OCI-LY7 (cell line): Measurements from ENCODE around the gene STXBP6. TPM values are rescaled to one million over a fixed set of nuclear protein-coding genes. Genes with fewer than 3 reads are reported as not detected.

ENCODE experiments used
- BruUV-seq: library from RNA; stranded (reverse); fragments of 400-500 nt; replicated peaks from 2 replicates; lab custom pipeline; 2021; lab: Mats Ljungman, UMichigan
- CTCF ChIA-PET: fragments of 300-600 bp; sonication (Branson Sonifier 250); formaldehyde crosslinking; loops from one replicate; lab custom pipeline; 2022; ENCODE audit warnings: antibody characterized with exemption; ENCODE audit not compliant: unreplicated experiment; lab: Charles Lee
- POLR2A ChIA-PET: fragments of 300-600 bp; sonication (Branson Sonifier 250); formaldehyde crosslinking; loops from one replicate; lab custom pipeline; 2022; ENCODE audit warnings: antibody characterized with exemption; lab: Charles Lee
- DNase-seq: peaks from one replicate; pipeline ENCODE4 v3.0.0-alpha.2; 2015; ENCODE audit warnings: low spot score
- H2AFZ ChIP-seq: fragments of 200-600 bp; sonication (generic), shearing (Covaris generic); 2 replicates; pipeline ENCODE4 v1.6.1; 2014; ENCODE audit warnings: mild to moderate bottlenecking, antibody characterized with exemption, low read length, moderate library complexity
- H3K27ac ChIP-seq: fragments of 200-600 bp; sonication (generic); 2 replicates; pipeline ENCODE4 v1.5.1; 2014; ENCODE audit warnings: mixed run types, low read depth, mild to moderate bottlenecking, moderate library complexity, low read length, inconsistent platforms; ENCODE audit not compliant: poor library complexity, severe bottlenecking
- H3K36me3 ChIP-seq: fragments of 200-600 bp; sonication (generic); 2 replicates; pipeline ENCODE4 v1.6.1; 2014; ENCODE audit warnings: mild to moderate bottlenecking, antibody characterized with exemption, low read length, moderate library complexity, mixed read lengths; ENCODE audit not compliant: insufficient read depth
- H3K4me1 ChIP-seq: fragments of 200-600 bp; sonication (generic); 2 replicates; pipeline ENCODE4 v1.5.1; 2014; ENCODE audit warnings: mild to moderate bottlenecking, low read length; ENCODE audit not compliant: insufficient read depth, poor library complexity, severe bottlenecking
- H3K4me2 ChIP-seq: fragments of 200-600 bp; sonication (generic); 2 replicates; pipeline ENCODE4 v1.6.1; 2014; ENCODE audit warnings: mild to moderate bottlenecking, low read length
- H3K4me3 ChIP-seq: fragments of 200-600 bp; sonication (generic); 2 replicates; pipeline ENCODE4 v1.5.1; 2014; ENCODE audit warnings: mild to moderate bottlenecking, low read depth, low read length; ENCODE audit not compliant: poor library complexity, severe bottlenecking
- H3K79me2 ChIP-seq: fragments of 200-600 bp; sonication (generic); 2 replicates; pipeline ENCODE4 v1.6.1; 2016; ENCODE audit warnings: low read depth, mild to moderate bottlenecking, low read length, moderate library complexity, mixed read lengths; ENCODE audit not compliant: insufficient read depth
- H3K9me2 ChIP-seq: fragments of 200-600 bp; sonication (generic); 2 replicates; pipeline ENCODE4 v1.6.1; 2016; ENCODE audit warnings: mild to moderate bottlenecking, low read length, mixed read lengths; ENCODE audit not compliant: insufficient read depth
- H3K9me3 ChIP-seq: fragments of 200-600 bp; sonication (generic); 2 replicates; pipeline ENCODE4 v1.6.1; 2014; ENCODE audit warnings: mild to moderate bottlenecking, mixed run types, low read length, mixed read lengths
- H4K20me1 ChIP-seq: fragments of 200-600 bp; sonication (generic); 2 replicates; pipeline ENCODE4 v1.6.1; 2014; ENCODE audit warnings: mild to moderate bottlenecking, antibody characterized with exemption, low read length, moderate library complexity, mixed read lengths; ENCODE audit not compliant: insufficient read depth
- EZH2phosphoT487 ChIP-seq: fragments of 200-600 bp; sonication (generic); IDR thresholded peaks from 2 replicates; pipeline ENCODE4 v1.6.1; 2018; ENCODE audit warnings: low read depth, borderline replicate concordance, mild to moderate bottlenecking, mixed run types, antibody characterized with exemption, low read length, moderate library complexity, mixed read lengths
- intact Hi-C: fragments of 100-400 bp; cut with micrococcal nuclease; formaldehyde crosslinking; loops from one replicate; pipeline ENCODE4 v1.10.0; 2022; ENCODE audit not compliant: unreplicated experiment
- total RNA-seq, 2 experiments: library from RNA; depleted of rRNA in 1 of 2; stranded (reverse); fragments of >200 nt in 1 of 2; shearing (Covaris generic) in 1 of 2; gene quantifications; 2 replicates each; pipeline ENCODE4 v1.2.3, GENCODE V29; 2014 to 2022
- TF ChIP-seq, protein P1 (sequence below): fragments of 200-600 bp; sonication (generic); conservative IDR thresholded peaks from 2 replicates; pipeline ENCODE4 v1.5.1; 2014; ENCODE audit warnings: mild to moderate bottlenecking, antibody characterized with exemption, low read length, moderate library complexity, mixed read lengths

Gene STXBP6
- total RNA-seq, 2 experiments from 2014 or later, result 0.48 TPM; not detected in 1

DNA sequence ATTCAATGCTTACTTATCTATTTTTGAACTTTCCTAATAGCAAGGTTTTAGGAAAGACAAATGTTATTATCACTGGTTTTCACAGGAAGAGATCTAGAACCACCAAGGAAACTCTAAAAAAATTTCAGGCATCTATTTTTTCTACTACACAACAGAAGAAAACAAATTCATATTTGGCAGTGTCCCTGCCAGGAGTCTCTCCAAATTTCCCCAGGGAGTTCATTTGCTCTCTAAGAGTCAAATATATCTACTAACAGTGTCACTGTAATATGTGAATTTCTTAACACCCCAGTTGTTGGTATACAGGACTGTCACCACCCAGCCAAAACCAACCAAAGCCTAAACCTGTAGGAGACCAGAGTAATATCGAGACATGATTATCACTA lies 83.4 kb downstream of the STXBP6 start:
- no peak for TF ChIP-seq EZH2phosphoT487
- TF ChIP-seq, protein P1, sequence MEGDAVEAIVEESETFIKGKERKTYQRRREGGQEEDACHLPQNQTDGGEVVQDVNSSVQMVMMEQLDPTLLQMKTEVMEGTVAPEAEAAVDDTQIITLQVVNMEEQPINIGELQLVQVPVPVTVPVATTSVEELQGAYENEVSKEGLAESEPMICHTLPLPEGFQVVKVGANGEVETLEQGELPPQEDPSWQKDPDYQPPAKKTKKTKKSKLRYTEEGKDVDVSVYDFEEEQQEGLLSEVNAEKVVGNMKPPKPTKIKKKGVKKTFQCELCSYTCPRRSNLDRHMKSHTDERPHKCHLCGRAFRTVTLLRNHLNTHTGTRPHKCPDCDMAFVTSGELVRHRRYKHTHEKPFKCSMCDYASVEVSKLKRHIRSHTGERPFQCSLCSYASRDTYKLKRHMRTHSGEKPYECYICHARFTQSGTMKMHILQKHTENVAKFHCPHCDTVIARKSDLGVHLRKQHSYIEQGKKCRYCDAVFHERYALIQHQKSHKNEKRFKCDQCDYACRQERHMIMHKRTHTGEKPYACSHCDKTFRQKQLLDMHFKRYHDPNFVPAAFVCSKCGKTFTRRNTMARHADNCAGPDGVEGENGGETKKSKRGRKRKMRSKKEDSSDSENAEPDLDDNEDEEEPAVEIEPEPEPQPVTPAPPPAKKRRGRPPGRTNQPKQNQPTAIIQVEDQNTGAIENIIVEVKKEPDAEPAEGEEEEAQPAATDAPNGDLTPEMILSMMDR, result no peak
- Histone ChIP-seq H3K4me3 (no peak overlapping the region), H3K9me2 (no peaks in the 10 kb centered on the region), H2AFZ (no peak overlapping the region), H3K79me2 (no peaks in the 10 kb centered on the region), H3K27ac (no peak overlapping the region), H3K9me3 (no peaks in the 10 kb centered on the region), H3K4me1 (no peaks in the 10 kb centered on the region), H4K20me1 (no peaks in the 10 kb centered on the region), H3K36me3 (no peaks in the 10 kb centered on the region), H3K4me2 (no peak overlapping the region)
- CTCF ChIA-PET, result no interaction called here
- intact Hi-C loops, result no loop called here
- DNase-seq, result no peak
- POLR2A ChIA-PET, result interaction anchor here (0.7 kb wide), 1 partner anchor 31 kb away, joined by 3 read pairs; no protein-coding TSS in a partner anchor
- no TSS peak for BruUV-seq

- Histone ChIP-seq H3K9me3 (no peaks in the 10 kb centered on the region), H3K4me2 (no peak overlapping the region), H3K36me3 (no peaks in the 10 kb centered on the region), H3K9me2 (no peaks in the 10 kb centered on the region), H3K79me2 (no peaks in the 10 kb centered on the region), H3K4me3 (no peak overlapping the region), H2AFZ (no peak overlapping the region), H4K20me1 (no peaks in the 10 kb centered on the region), H3K27ac (no peak overlapping the region), H3K4me1 (no peaks in the 10 kb centered on the region)
- DNase-seq, result no peak
- POLR2A ChIA-PET, result interaction anchor here (0.6 to 1.1 kb wide), 4 partner anchors 32 to 270 kb away, joined by 3 read pairs; no protein-coding TSS in a partner anchor
- BruUV-seq, result no TSS peak
- intact Hi-C loops, result no loop called here
- CTCF ChIA-PET, result no interaction called here
- TF ChIP-seq, protein P1, result no peak
- TF ChIP-seq EZH2phosphoT487, result no peak
These were observed 83.9 kb downstream of the STXBP6 start for GRCh38 chr14:24965934-24966578.

DNA sequence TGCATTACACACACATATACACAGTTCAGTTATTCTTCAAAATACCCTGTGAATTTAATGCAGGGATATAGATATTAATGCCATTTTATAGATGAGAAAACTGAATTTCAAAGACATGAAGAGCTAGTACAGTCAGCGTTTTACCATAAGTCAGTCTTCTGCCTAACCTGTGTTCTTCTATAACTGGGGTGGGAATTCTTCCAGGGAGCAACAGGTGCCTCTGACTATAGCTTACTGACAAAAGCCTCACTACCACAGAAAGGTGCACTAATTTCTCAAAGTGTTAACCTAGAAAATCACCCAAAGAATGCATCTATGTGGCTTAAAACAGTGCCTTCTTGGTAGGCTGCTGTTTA lies 84.4 kb downstream of the STXBP6 start:
- no peak for DNase-seq
- intact Hi-C loops, result no loop called here
- TF ChIP-seq, protein P1, result no peak
- TF ChIP-seq EZH2phosphoT487, result no peak
- CTCF ChIA-PET, result no interaction called here
- Histone ChIP-seq H3K36me3 (no peaks in the 10 kb centered on the region), H3K4me3 (no peak overlapping the region), H3K79me2 (no peaks in the 10 kb centered on the region), H3K27ac (no peak overlapping the region), H3K4me2 (no peak overlapping the region), H3K9me2 (no peaks in the 10 kb centered on the region), H4K20me1 (no peaks in the 10 kb centered on the region), H3K9me3 (no peaks in the 10 kb centered on the region), H3K4me1 (no peaks in the 10 kb centered on the region), H2AFZ (no peak overlapping the region)
- BruUV-seq, result no TSS peak
- POLR2A ChIA-PET, result interaction anchor here (0.7 to 1.1 kb wide), 2 partner anchors 37 to 46 kb away, joined by 3 read pairs; no protein-coding TSS in a partner anchor
